Measurements from ENCODE around the gene GPC5.

The GPC5 gene

GRCh38 chr13:91620670-91621141 lies 222.3 kb downstream of the GPC5 start:
- TF ChIP-seq ZBTB7A (IDR thresholded peaks at IDR 0.05; ENCODE audit: low read depth) (no peak), REST (IDR thresholded peaks at IDR 0.05; ENCODE audit: low read depth) (no peak), EGR1 (IDR thresholded peaks at IDR 0.05) (no peak), EP300 (IDR thresholded peaks at IDR 0.05; ENCODE audit: borderline replicate concordance) (no peak), CREB1 (IDR thresholded peaks at IDR 0.05; ENCODE audit: low read depth) (no peak), TAF1 (IDR thresholded peaks at IDR 0.05; ENCODE audit: low read depth) (no peak), RAD21 (IDR thresholded peaks at IDR 0.05; ENCODE audit: low read depth) (no peak), USF1 (IDR thresholded peaks at IDR 0.05) (no peak), CEBPB (IDR thresholded peaks at IDR 0.05) (no peak)

GRCh38 chr13:91621161-91621560 lies 222.7 kb downstream of the GPC5 start:
- TF ChIP-seq TCF12 (IDR thresholded peaks at IDR 0.05; ENCODE audit: low read depth) (no peak), TEAD4 (IDR thresholded peaks at IDR 0.05) (no peak), YY1 (IDR thresholded peaks at IDR 0.05; ENCODE audit: low read depth) (no peak), ZBTB7A (IDR thresholded peaks at IDR 0.05; ENCODE audit: low read depth) (no peak), EP300 (IDR thresholded peaks at IDR 0.05; ENCODE audit: borderline replicate concordance) (no peak), FOXM1 (IDR thresholded peaks at IDR 0.05; ENCODE audit: borderline replicate concordance, low read depth) (no peak), TAF1 (IDR thresholded peaks at IDR 0.05; ENCODE audit: low read depth) (no peak), CEBPB (IDR thresholded peaks at IDR 0.05) (no peak), EGR1 (IDR thresholded peaks at IDR 0.05) (no peak), USF1 (IDR thresholded peaks at IDR 0.05) (no peak), REST (IDR thresholded peaks at IDR 0.05; ENCODE audit: low read depth) (no peak), CREB1 (IDR thresholded peaks at IDR 0.05; ENCODE audit: low read depth) (no peak), MAX (IDR thresholded peaks at IDR 0.05) (no peak), RAD21 (IDR thresholded peaks at IDR 0.05; ENCODE audit: low read depth) (no peak)

DNA sequence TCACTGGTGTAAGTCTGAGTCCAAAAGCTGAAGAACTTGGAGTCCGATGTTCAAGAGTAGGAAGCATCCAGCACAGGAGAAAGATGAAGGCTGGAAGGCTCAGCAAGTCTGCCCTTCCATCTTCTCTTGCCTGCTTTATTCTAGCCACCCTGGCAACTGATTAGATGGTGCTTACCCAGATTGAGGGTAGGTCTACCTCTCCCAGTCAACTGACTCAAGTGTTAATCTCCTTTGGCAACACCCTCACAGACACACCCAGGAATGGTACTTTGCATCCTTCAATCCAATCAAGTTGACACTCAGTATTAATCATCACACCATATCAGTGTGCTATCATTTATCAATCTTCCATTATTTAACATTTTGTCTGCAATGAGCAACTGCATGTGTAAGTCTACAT lies 223.5 kb downstream of the GPC5 start:
- TF ChIP-seq USF1 (IDR thresholded peaks at IDR 0.05) (no peak), TAF1 (IDR thresholded peaks at IDR 0.05; ENCODE audit: low read depth) (no peak), TEAD4 (IDR thresholded peaks at IDR 0.05) (no peak), MAX (IDR thresholded peaks at IDR 0.05) (no peak)

- TF ChIP-seq EGR1 (IDR thresholded peaks at IDR 0.05) (no peak), TEAD4 (IDR thresholded peaks at IDR 0.05) (no peak), EP300 (IDR thresholded peaks at IDR 0.05; ENCODE audit: borderline replicate concordance) (no peak), TCF12 (IDR thresholded peaks at IDR 0.05; ENCODE audit: low read depth) (no peak), ZBTB7A (IDR thresholded peaks at IDR 0.05; ENCODE audit: low read depth) (no peak), TAF1 (IDR thresholded peaks at IDR 0.05; ENCODE audit: low read depth) (no peak), CEBPB (IDR thresholded peaks at IDR 0.05) (no peak), USF1 (IDR thresholded peaks at IDR 0.05) (no peak), FOXM1 (IDR thresholded peaks at IDR 0.05; ENCODE audit: borderline replicate concordance, low read depth) (no peak), CREB1 (IDR thresholded peaks at IDR 0.05; ENCODE audit: low read depth) (no peak)
Measured at GRCh38 chr13:91622778-91623550, 224.5 kb downstream of the GPC5 start.
